Body of pancreas (tissue), 4 donors: Measurements from ENCODE around the gene PRELP. TPM values are rescaled to one million over a fixed set of nuclear protein-coding genes. Genes with fewer than 3 reads are reported as not detected.

ENCODE experiments used
- ATAC-seq: fragments of 150-250 bp; one replicate; pipeline ENCODE4 v1.9.1; 2016
- DNase-seq, 4 donors: peaks; one replicate each; pipeline ENCODE4 v3.0.0-alpha.2; 2019
- H3K27ac ChIP-seq, 4 donors: fragments of 200-600 bp; sonication (generic); 1 replicate in 3 of 4; 2 replicates in 1 of 4; pipeline versions ENCODE4 v1.5.1 to v1.6.1; 2016 to 2019; ENCODE audit warnings: mild to moderate bottlenecking in 1 of 4, mixed read lengths in 1 of 4, moderate library complexity in 1 of 4
- H3K27me3 ChIP-seq, 2 donors: fragments of 200-600 bp; sonication (generic); one replicate each; pipeline ENCODE4 v1.6.0; 2016; ENCODE audit warnings: mild to moderate bottlenecking in 1 of 2
- H3K36me3 ChIP-seq, 2 donors: fragments of 200-600 bp; sonication (generic); replicated peaks in 1 of 2; 2 replicates each; pipeline ENCODE4 v1.5.1; 2016; ENCODE audit warnings: low read depth in 2 of 2; ENCODE audit not compliant: insufficient read depth in 1 of 2
- H3K4me1 ChIP-seq: fragments of 200-600 bp; sonication (generic); one replicate; pipeline ENCODE4 v1.6.0; 2016
- H3K4me3 ChIP-seq, 2 donors: fragments of 200-600 bp; sonication (generic); 1 replicate in 1 of 2; 2 replicates in 1 of 2; pipeline ENCODE4 v1.5.1; 2016 to 2019
- H3K9me3 ChIP-seq, 3 donors: fragments of 200-600 bp; sonication (generic); 1 replicate in 2 of 3; 2 replicates in 1 of 3; pipeline ENCODE4 v1.5.1; 2016
- CTCF ChIP-seq, 7 experiments: fragments of 450-650 bp in 4 of 7; fragments of 200-600 bp in 3 of 7; sonication (generic) in 3 of 7; IDR thresholded peaks; one replicate each; pipeline ENCODE4 v1.5.1; 2016 to 2019; ENCODE audit warnings: antibody characterized with exemption in 7 of 7
- POLR2A ChIP-seq, 3 donors: fragments of 450-650 bp; IDR thresholded peaks; one replicate each; pipeline ENCODE4 v1.6.1; 2016; ENCODE audit warnings: antibody characterized with exemption in 3 of 3, mild to moderate bottlenecking in 2 of 3
- WGBS, 2 donors: methylation state at CpG; one replicate each; pipeline ENCODE4 v1.1.5; 2017; 5-methylcytosine and 5-hydroxymethylcytosine counted together
- intact Hi-C: fragments of 100-400 bp; cut with DNase I; formaldehyde crosslinking; loops from one replicate; pipeline ENCODE4 v1.15.1; 2023
- total RNA-seq, 2 donors: library from RNA; depleted of rRNA; stranded (reverse); fragments of >200 nt; gene quantifications; one replicate each; pipeline ENCODE4 v1.1.0, GENCODE V29; 2016

The PRELP gene
- total RNA-seq, 2 donors from 2014 or later, result 14.8 to 28.0 TPM

GRCh38 chr1:203504400-203505250, 29.0 kb downstream of the PRELP start:
- DNase-seq, result peak; percentile 90 to 92 (median 90)
- Histone ChIP-seq H3K27ac (no peak overlapping the region), H3K27me3 (no peaks in the 10 kb centered on the region), H3K9me3 (no peaks in the 10 kb centered on the region), H3K4me1 (no peaks in the 10 kb centered on the region), H3K4me3 (no peak overlapping the region), H3K36me3 (no peaks in the 10 kb centered on the region)
- ATAC-seq, result peak; percentile 92
- intact Hi-C loops, result no loop called here
- no peak for TF ChIP-seq POLR2A (IDR thresholded peaks at IDR 0.05)
- TF ChIP-seq CTCF (IDR thresholded peaks at IDR 0.05), result peak; percentile 68 to 90 (median 86)
- 25 to 29% methylated on average over 12 of the region's 12 CpGs for WGBS, 2 donors

- no peak for DNase-seq
- Histone ChIP-seq H3K27ac (no peak overlapping the region), H3K27me3 (no peaks in the 10 kb centered on the region), H3K36me3 (no peaks in the 10 kb centered on the region), H3K4me1 (no peaks in the 10 kb centered on the region), H3K9me3 (no peaks in the 10 kb centered on the region), H3K4me3 (no peak overlapping the region)
- intact Hi-C loops, result no loop called here
- TF ChIP-seq CTCF (IDR thresholded peaks at IDR 0.05), result no peak
- no peak for TF ChIP-seq POLR2A (IDR thresholded peaks at IDR 0.05)
- WGBS, 2 donors, result 73 to 78% methylated on average over 7 to 8 of the region's 8 CpGs
- no peak for ATAC-seq
Measured at GRCh38 chr1:203505526-203506204, 30.1 kb downstream of the PRELP start.

GRCh38 chr1:203506858-203507626, 31.4 kb downstream of the PRELP start:
- no peak for ATAC-seq
- intact Hi-C loops, result no loop called here
- Histone ChIP-seq H3K27me3 (no peaks in the 10 kb centered on the region), H3K36me3 (no peaks in the 10 kb centered on the region), H3K27ac (no peak overlapping the region), H3K9me3 (no peaks in the 10 kb centered on the region), H3K4me1 (no peaks in the 10 kb centered on the region), H3K4me3 (no peak overlapping the region)
- no peak for DNase-seq
- no peak for TF ChIP-seq CTCF (IDR thresholded peaks at IDR 0.05)
- TF ChIP-seq POLR2A (IDR thresholded peaks at IDR 0.05), result no peak
- 65 to 73% methylated on average over 4 to 6 of the region's 6 CpGs for WGBS, 2 donors

- Histone ChIP-seq H3K9me3 (no peaks in the 10 kb centered on the region), H3K4me1 (no peaks in the 10 kb centered on the region), H3K27ac (no peak overlapping the region), H3K27me3 (no peaks in the 10 kb centered on the region), H3K4me3 (no peak overlapping the region), H3K36me3 (no peaks in the 10 kb centered on the region)
- ATAC-seq (no peak), DNase-seq (no peak)
- TF ChIP-seq CTCF (IDR thresholded peaks at IDR 0.05) (no peak), POLR2A (IDR thresholded peaks at IDR 0.05) (no peak)
- intact Hi-C loops, result no loop called here
- 38 to 64% methylated on average over 1 of the region's 1 CpG for WGBS, 2 donors
Measured at GRCh38 chr1:203507759-203508158, 32.2 kb downstream of the PRELP start.
